Neural progenitor cell (in vitro differentiated cells): ENCODE data around the gene SHROOM4. TPM values are rescaled to one million over a fixed set of nuclear protein-coding genes. Genes with fewer than 3 reads are reported as not detected.

Source experiments
- DNase-seq: peaks from one replicate; pipeline ENCODE4 v3.0.0-alpha.2; 2016; ENCODE audit warnings: low spot score
- H2AFZ ChIP-seq: fragments of 200-600 bp; sonication (generic); replicated peaks from 2 replicates; pipeline ENCODE4 v1.6.1; 2016; ENCODE audit warnings: antibody characterized with exemption
- H3F3A ChIP-seq: fragments of 200-600 bp; sonication (generic); 2 replicates; pipeline ENCODE4 v1.6.1; 2016; ENCODE audit warnings: antibody characterized with exemption, low read depth
- H3K27ac ChIP-seq: fragments of 200-600 bp; sonication (generic); 2 replicates; pipeline ENCODE4 v1.5.1; 2016; ENCODE audit warnings: mild to moderate bottlenecking
- H3K27me3 ChIP-seq: fragments of 200-600 bp; sonication (generic); 2 replicates; pipeline ENCODE4 v1.6.1; 2016; ENCODE audit warnings: mild to moderate bottlenecking, moderate library complexity
- H3K36me3 ChIP-seq: fragments of 200-600 bp; sonication (generic); 2 replicates; pipeline ENCODE4 v1.5.1; 2016
- H3K4me1 ChIP-seq: fragments of 200-600 bp; sonication (generic); 2 replicates; pipeline ENCODE4 v1.6.1; 2016; ENCODE audit warnings: mixed run types
- H3K4me2 ChIP-seq: fragments of 200-600 bp; sonication (generic); 2 replicates; pipeline ENCODE4 v1.6.1; 2016
- H3K4me3 ChIP-seq: fragments of 200-600 bp; sonication (generic); 2 replicates; pipeline ENCODE4 v1.5.1; 2016
- H3K79me2 ChIP-seq: fragments of 200-600 bp; sonication (generic); 2 replicates; pipeline ENCODE4 v1.6.1; 2016; ENCODE audit warnings: low read depth
- H3K9ac ChIP-seq: fragments of 200-600 bp; sonication (generic); 2 replicates; pipeline ENCODE4 v1.6.1; 2016
- H3K9me3 ChIP-seq: fragments of 200-600 bp; sonication (generic); 2 replicates; pipeline ENCODE4 v1.5.1; 2016; ENCODE audit warnings: low read depth
- H4K20me1 ChIP-seq: fragments of 200-600 bp; sonication (generic); 2 replicates; pipeline ENCODE4 v1.6.1; 2016; ENCODE audit warnings: low read depth
- H3K27ac Mint-ChIP-seq: 3 replicates; pipeline ENCODE4 v1.8.0; 2021; ENCODE audit warnings: mixed read lengths
- H3K27me3 Mint-ChIP-seq: 2 replicates; pipeline ENCODE4 v1.8.0; 2022; ENCODE audit warnings: low read depth, mild to moderate bottlenecking, inconsistent platforms, moderate library complexity, mixed read lengths; ENCODE audit not compliant: insufficient read depth
- H3K36me3 Mint-ChIP-seq: 3 replicates; pipeline ENCODE4 v1.8.0; 2021; ENCODE audit warnings: mixed read lengths
- H3K4me1 Mint-ChIP-seq: 3 replicates; pipeline ENCODE4 v1.8.0; 2021; ENCODE audit warnings: mixed read lengths
- H3K4me3 Mint-ChIP-seq: 3 replicates; pipeline ENCODE4 v1.8.0; 2021; ENCODE audit warnings: mild to moderate bottlenecking, moderate library complexity, mixed read lengths
- H3K9me3 Mint-ChIP-seq: 3 replicates; pipeline ENCODE4 v1.8.0; 2020; ENCODE audit warnings: mixed read lengths
- CTCF ChIP-seq: fragments of 200-600 bp; sonication (generic); IDR thresholded peaks from 2 replicates; pipeline ENCODE4 v1.5.1; 2017; ENCODE audit warnings: antibody characterized with exemption, mild to moderate bottlenecking
- EZH2 ChIP-seq: fragments of 200-600 bp; sonication (generic); IDR thresholded peaks from 2 replicates; pipeline ENCODE4 v1.6.1; 2017; ENCODE audit warnings: antibody characterized with exemption, mild to moderate bottlenecking, moderate library complexity
- EZH2phosphoT487 ChIP-seq: fragments of 200-600 bp; sonication (generic); IDR thresholded peaks from 2 replicates; pipeline ENCODE4 v1.6.1; 2017; ENCODE audit warnings: antibody characterized with exemption
- total RNA-seq: library from RNA; depleted of rRNA; stranded (reverse); fragments of >200 nt; gene quantifications from 2 replicates; pipeline ENCODE4 v1.2.3, GENCODE V29; 2015; ENCODE audit warnings: low replicate concordance

SHROOM4 gene
- total RNA-seq, 1 donor from 2014 or later: 3.0 TPM

DNA sequence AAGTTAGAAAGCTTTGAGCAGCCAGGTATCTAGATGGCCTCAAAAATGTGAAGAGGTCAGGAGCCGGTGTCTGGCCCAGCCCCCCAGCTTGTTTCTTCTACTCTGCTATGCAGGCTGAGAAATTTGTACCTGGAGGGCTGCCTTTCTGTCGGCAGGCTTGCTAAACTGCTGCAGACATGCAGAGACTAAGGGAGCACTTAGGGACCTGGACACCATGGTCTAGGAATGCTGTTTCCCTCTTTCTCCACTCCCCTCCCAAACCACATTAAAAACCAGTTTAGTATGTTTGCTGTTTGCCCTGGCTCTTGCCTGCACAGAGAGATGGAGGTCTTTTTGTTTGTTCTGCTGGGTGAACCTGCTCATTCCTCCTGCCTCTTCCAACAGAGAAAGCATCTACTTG is 186.3 kb downstream of the SHROOM4 start:
- Histone ChIP-seq H3K4me2 (no peak overlapping the region), H3K27ac (no peak overlapping the region), H3K79me2 (no peaks in the 10 kb centered on the region), H2AFZ (no peak overlapping the region), H3K27me3 (no peaks in the 10 kb centered on the region), H4K20me1 (no peaks in the 10 kb centered on the region), H3K4me1 (no peaks in the 10 kb centered on the region), H3K4me3 (no peak overlapping the region), H3K9ac (no peak overlapping the region), H3K36me3 (no peaks in the 10 kb centered on the region), H3F3A (no peaks in the 10 kb centered on the region), H3K9me3 (no peaks in the 10 kb centered on the region)
- H3K36me3 Mint-ChIP-seq: no peaks in the 10 kb centered on the region
- no peaks in the 10 kb centered on the region for H3K9me3 Mint-ChIP-seq
- no peak overlapping the region for H3K4me3 Mint-ChIP-seq
- H3K27ac Mint-ChIP-seq: no peak overlapping the region
- H3K27me3 Mint-ChIP-seq: peaks cover 2% of the 10 kb centered on the region
- H3K4me1 Mint-ChIP-seq: no peaks in the 10 kb centered on the region
- no peak for DNase-seq
- TF ChIP-seq CTCF: no peak
- no peak for TF ChIP-seq EZH2phosphoT487
- TF ChIP-seq EZH2: no peak

- no peaks in the 10 kb centered on the region for H3K27me3 ChIP-seq
- Mint-ChIP-seq H3K9me3 (no peaks in the 10 kb centered on the region), H3K4me1 (no peaks in the 10 kb centered on the region), H3K27ac (no peak overlapping the region), H3K36me3 (no peaks in the 10 kb centered on the region), H3K27me3 (peaks cover 2% of the 10 kb centered on the region), H3K4me3 (no peak overlapping the region)
- no peaks in the 10 kb centered on the region for H3K79me2 ChIP-seq
- no peak overlapping the region for H2AFZ ChIP-seq
- no peaks in the 10 kb centered on the region for H3K4me1 ChIP-seq
- H3F3A ChIP-seq: no peaks in the 10 kb centered on the region
- H3K4me3 ChIP-seq: no peak overlapping the region
- H3K9ac ChIP-seq: no peak overlapping the region
- no peak overlapping the region for H3K27ac ChIP-seq
- TF ChIP-seq CTCF: no peak
- no peak for TF ChIP-seq EZH2
- H4K20me1 ChIP-seq: no peaks in the 10 kb centered on the region
- H3K9me3 ChIP-seq: no peaks in the 10 kb centered on the region
- H3K36me3 ChIP-seq: no peaks in the 10 kb centered on the region
- no peak for DNase-seq
- H3K4me2 ChIP-seq: no peak overlapping the region
Measured at GRCh38 chrX:50626432-50626831, 187.6 kb downstream of the SHROOM4 start.

- no peaks in the 10 kb centered on the region for H3K79me2 ChIP-seq
- no peak overlapping the region for H3K9ac ChIP-seq
- no peaks in the 10 kb centered on the region for H3K9me3 ChIP-seq
- H3K4me1 Mint-ChIP-seq: no peaks in the 10 kb centered on the region
- H3K9me3 Mint-ChIP-seq: no peaks in the 10 kb centered on the region
- no peaks in the 10 kb centered on the region for H3K36me3 Mint-ChIP-seq
- no peak overlapping the region for H3K4me2 ChIP-seq
- no peaks in the 10 kb centered on the region for H3K27me3 ChIP-seq
- H3K4me3 ChIP-seq: no peak overlapping the region
- no peaks in the 10 kb centered on the region for H4K20me1 ChIP-seq
- H3K4me3 Mint-ChIP-seq: no peak overlapping the region
- H3K36me3 ChIP-seq: no peaks in the 10 kb centered on the region
- H3K27me3 Mint-ChIP-seq: no peaks in the 10 kb centered on the region
- no peaks in the 10 kb centered on the region for H3K4me1 ChIP-seq
- H3K27ac Mint-ChIP-seq: no peak overlapping the region
- H3K27ac ChIP-seq: no peak overlapping the region
- TF ChIP-seq CTCF (no peak), EZH2 (no peak), EZH2phosphoT487 (no peak)
- H2AFZ ChIP-seq: no peak overlapping the region
- H3F3A ChIP-seq: no peaks in the 10 kb centered on the region
- DNase-seq: no peak
Measured at GRCh38 chrX:50622751-50623150, 191.2 kb downstream of the SHROOM4 start.
